Bronchial epithelial cell (primary cell): ENCODE results near the gene CYFIP2. TPM values are rescaled to one million over a fixed set of nuclear protein-coding genes. Genes with fewer than 3 reads are reported as not detected.

Experiments
- DNase-seq: peaks from one replicate; pipeline ENCODE4 v3.0.0-alpha.2; 2010; ENCODE audit warnings: low read depth
- FAIRE-seq: peaks from 2 replicates; lab custom pipeline; 2011; peaks lifted over from hg19 to GRCh38; lab: Jason Lieb, UNC
- H3K27me3 ChIP-seq: 2 replicates; pipeline ENCODE4 v1.5.1; 2011; ENCODE audit warnings: low read length; ENCODE audit not compliant: control insufficient read depth, insufficient read depth
- H3K36me3 ChIP-seq: 2 replicates; pipeline ENCODE4 v1.5.1; 2011; ENCODE audit warnings: low read length; ENCODE audit not compliant: control insufficient read depth, insufficient read depth
- H3K4me3 ChIP-seq: 2 replicates; pipeline ENCODE4 v1.5.1; 2011; ENCODE audit warnings: mild to moderate bottlenecking, low read depth, low read length, control low read depth
- CTCF ChIP-seq: IDR thresholded peaks from 2 replicates; pipeline ENCODE4 v1.5.1; 2011; ENCODE audit warnings: mild to moderate bottlenecking, moderate library complexity, low read length, control low read depth, inconsistent platforms; ENCODE audit not compliant: insufficient read depth, severe bottlenecking
- total RNA-seq: library from RNA; depleted of rRNA; stranded (reverse); fragments of >200 nt; gene quantifications from 2 replicates; pipeline ENCODE4 v1.2.1, GENCODE V29; 2014

Gene CYFIP2
- total RNA-seq, 1 donor from 2014 or later = 3.9 TPM

- FAIRE-seq = no peak
- DNase-seq = no peak
- no peaks in the 10 kb centered on the region for H3K36me3 ChIP-seq
- no peaks in the 10 kb centered on the region for H3K27me3 ChIP-seq
- H3K4me3 ChIP-seq = no peak overlapping the region
- TF ChIP-seq CTCF = no peak
Observed at GRCh38 chr5:157378509-157378908, 112.6 kb downstream of the CYFIP2 start.

GRCh38 chr5:157379983-157380382 is 114.1 kb downstream of the CYFIP2 start:
- FAIRE-seq = no peak
- H3K4me3 ChIP-seq = no peak overlapping the region
- no peak for TF ChIP-seq CTCF

GRCh38 chr5:157381746-157382145 is 115.8 kb downstream of the CYFIP2 start:
- FAIRE-seq (no peak), DNase-seq (no peak)
- no peak overlapping the region for H3K4me3 ChIP-seq
- no peaks in the 10 kb centered on the region for H3K27me3 ChIP-seq
- H3K36me3 ChIP-seq = no peaks in the 10 kb centered on the region
- no peak for TF ChIP-seq CTCF

More at GRCh38 chr5:157379983-157380382, 114.1 kb downstream of the CYFIP2 start:
- no peaks in the 10 kb centered on the region for H3K27me3 ChIP-seq
- DNase-seq = no peak
- H3K36me3 ChIP-seq = no peaks in the 10 kb centered on the region

GRCh38 chr5:157382996-157383800 is 117.3 kb downstream of the CYFIP2 start:
- FAIRE-seq = no peak

GRCh38 chr5:157384971-157385709 is 119.2 kb downstream of the CYFIP2 start:
- H3K4me3 ChIP-seq = no peak overlapping the region
- DNase-seq (peak; percentile 46), FAIRE-seq (no peak)
- no peak for TF ChIP-seq CTCF
- no peaks in the 10 kb centered on the region for H3K36me3 ChIP-seq
- H3K27me3 ChIP-seq = no peaks in the 10 kb centered on the region

More at GRCh38 chr5:157382996-157383800, 117.3 kb downstream of the CYFIP2 start:
- Histone ChIP-seq H3K4me3 (no peak overlapping the region), H3K27me3 (no peaks in the 10 kb centered on the region), H3K36me3 (no peaks in the 10 kb centered on the region)
- DNase-seq = no peak
- TF ChIP-seq CTCF = no peak
